Breast epithelium (tissue), 4 donors: ENCODE measurements around the gene ESM1. TPM values are rescaled to one million over a fixed set of nuclear protein-coding genes. Genes with fewer than 3 reads are reported as not detected.

Experiments used
- DNase-seq, 2 donors: peaks; one replicate each; pipeline ENCODE4 v3.0.0-alpha.2; 2019; ENCODE audit warnings: low spot score in 2 of 2
- H3K27ac ChIP-seq, 2 donors: fragments of 200-600 bp; sonication (generic) in 1 of 2; one replicate each; pipeline ENCODE4 v1.5.1; 2016 to 2019; ENCODE audit warnings: mild to moderate bottlenecking in 1 of 2
- H3K27me3 ChIP-seq, 2 donors: fragments of 200-600 bp; sonication (generic) in 1 of 2; one replicate each; pipeline versions ENCODE4 v1.5.1 to v1.6.0; 2017 to 2019; ENCODE audit warnings: control low read depth in 1 of 2, mild to moderate bottlenecking in 1 of 2
- H3K36me3 ChIP-seq: fragments of 200-600 bp; one replicate; pipeline ENCODE4 v1.5.1; 2019
- H3K4me1 ChIP-seq, 2 donors: fragments of 200-600 bp; sonication (generic); one replicate each; pipeline ENCODE4 v1.5.1; 2016 to 2019; ENCODE audit warnings: control low read depth in 1 of 2
- H3K4me3 ChIP-seq, 3 donors: fragments of 200-600 bp; sonication (generic); 1 replicate in 2 of 3; 2 replicates in 1 of 3; pipeline ENCODE4 v1.5.1; 2016 to 2019; ENCODE audit warnings: mild to moderate bottlenecking in 3 of 3, moderate library complexity in 2 of 3
- H3K9me3 ChIP-seq, 2 donors: fragments of 200-600 bp; sonication (generic) in 1 of 2; one replicate each; pipeline ENCODE4 v1.5.1; 2016 to 2019; ENCODE audit warnings: control low read depth in 1 of 2
- POLR2A ChIP-seq: fragments of 450-650 bp; IDR thresholded peaks from one replicate; pipeline ENCODE4 v1.6.1; 2016; ENCODE audit warnings: antibody characterized with exemption, mild to moderate bottlenecking, moderate library complexity
- intact Hi-C: fragments of 100-400 bp; cut with DNase I; formaldehyde crosslinking; loops from one replicate; pipeline ENCODE4 v1.15.1; 2023; ENCODE audit warnings: low total_unique reads
- total RNA-seq, 3 donors: library from RNA; depleted of rRNA; stranded (reverse); fragments of >200 nt; gene quantifications; one replicate each; pipeline ENCODE4 v1.1.0, GENCODE V29; 2016

The ESM1 gene
- total RNA-seq, 3 donors from 2014 or later, result 0.48 TPM; not detected in 2

- Histone ChIP-seq H3K4me1 (no peaks in the 10 kb centered on the region), H3K4me3 (no peak overlapping the region), H3K27ac (no peak overlapping the region), H3K9me3 (peaks cover 0 to 5% of the 10 kb centered on the region in 2 donors), H3K27me3 (no peaks in the 10 kb centered on the region), H3K36me3 (no peaks in the 10 kb centered on the region)
- TF ChIP-seq POLR2A, result no peak
- DNase-seq, result no peak
- intact Hi-C loops, result no loop called here
These were observed 54.7 kb downstream of the ESM1 start for GRCh38 chr5:54930736-54931135.

Other genes with a start within 250 kb of the ESM1 start
- 1 to 10 TPM in 2 of 3 donors, under 1 TPM in 1; 0.33 to 2.6 (median 1.8) TPM for gene GZMK, start 38.7 kb upstream of the ESM1 start, total RNA-seq
- 1 to 10 TPM in 2 of 3 donors, not detected in 1; 1.0 to 1.6 TPM for gene GZMA, start 117.1 kb upstream of the ESM1 start, total RNA-seq
- 10 to 100 TPM; 14.4 to 24.9 (median 21.0) TPM for gene GPX8, start 174.6 kb upstream of the ESM1 start, total RNA-seq
- gene CDC20B, start 187.6 kb upstream of the ESM1 start, total RNA-seq, result not detected
- under 1 TPM in 2 of 3 donors, not detected in 1; 0.73 to 0.98 TPM for gene MCIDAS, start 241.7 kb upstream of the ESM1 start, total RNA-seq
- 1 to 10 TPM in 2 of 3 donors, under 1 TPM in 1; 0.32 to 4.3 (median 3.2) TPM for gene CCNO, start 248.0 kb upstream of the ESM1 start, total RNA-seq